Measurements from ENCODE around the gene TUT1.
"Not testable (repeated sequence)": the region's sequence is repeated elsewhere in the genome, so short reads cannot be mapped to it uniquely, and the experiment has no call there.

The TUT1 gene

GRCh38 chr11:62588966-62589637 lies 2.2 kb downstream of the TUT1 start:
- H3K36me3 ChIP-seq = peaks cover 53% of the 10 kb centered on the region
- no peaks in the 10 kb centered on the region for H3K27me3 ChIP-seq (ENCODE audit: insufficient read depth, low read depth, severe bottlenecking)
- H3K9me3 ChIP-seq (ENCODE audit: severe bottlenecking) = no peaks in the 10 kb centered on the region
- no peak overlapping the region for H3K4me3 ChIP-seq (ENCODE audit: low read depth, low read length)
- no peak for DNase-seq
- TF ChIP-seq CTCF (IDR thresholded peaks at IDR 0.05; ENCODE audit: low read depth, low read length) = 0 out of 2 replicates have a peak, but pooled peaks have one; percentile 20
- no peak overlapping the region for H3K27ac ChIP-seq

GRCh38 chr11:62585356-62585755 lies 6.0 kb downstream of the TUT1 start:
- H3K27me3 ChIP-seq (ENCODE audit: insufficient read depth, low read depth, severe bottlenecking); H3K27ac ChIP-seq; H3K9me3 ChIP-seq (ENCODE audit: severe bottlenecking); DNase-seq; H3K4me3 ChIP-seq (ENCODE audit: low read depth, low read length): not testable (repeated sequence)
- H3K36me3 ChIP-seq = peaks cover 45% of the 10 kb centered on the region

- not testable (repeated sequence) for DNase-seq; H3K27me3 ChIP-seq (ENCODE audit: insufficient read depth, low read depth, severe bottlenecking); H3K4me3 ChIP-seq (ENCODE audit: low read depth, low read length); H3K9me3 ChIP-seq (ENCODE audit: severe bottlenecking); H3K27ac ChIP-seq
- peaks cover 56% of the 10 kb centered on the region for H3K36me3 ChIP-seq
Measured at GRCh38 chr11:62581735-62582134, 9.6 kb downstream of the TUT1 start.

- Histone ChIP-seq H3K9me3 (ENCODE audit: severe bottlenecking) (no peaks in the 10 kb centered on the region), H3K4me3 (ENCODE audit: low read depth, low read length) (no peak overlapping the region), H3K27ac (no peak overlapping the region), H3K27me3 (ENCODE audit: insufficient read depth, low read depth, severe bottlenecking) (no peaks in the 10 kb centered on the region), H3K36me3 (peaks cover 56% of the 10 kb centered on the region)
- no peak for DNase-seq
- TF ChIP-seq CTCF (IDR thresholded peaks at IDR 0.05; ENCODE audit: low read depth, low read length) = no peak
Measured at GRCh38 chr11:62580959-62581715, 10.2 kb downstream of the TUT1 start.

- H3K36me3 ChIP-seq = peaks cover 50% of the 10 kb centered on the region
- H3K4me3 ChIP-seq (ENCODE audit: low read depth, low read length) = no peak overlapping the region
- DNase-seq = no peak
- TF ChIP-seq CTCF (IDR thresholded peaks at IDR 0.05; ENCODE audit: low read depth, low read length) = no peak
- H3K27me3 ChIP-seq (ENCODE audit: insufficient read depth, low read depth, severe bottlenecking) = no peaks in the 10 kb centered on the region
- H3K27ac ChIP-seq = no peak overlapping the region
- no peaks in the 10 kb centered on the region for H3K9me3 ChIP-seq (ENCODE audit: severe bottlenecking)
Measured at GRCh38 chr11:62579252-62579651, 12.1 kb downstream of the TUT1 start.

- no peak for DNase-seq
- TF ChIP-seq CTCF (IDR thresholded peaks at IDR 0.05; ENCODE audit: low read depth, low read length) = no peak
- no peaks in the 10 kb centered on the region for H3K27me3 ChIP-seq (ENCODE audit: insufficient read depth, low read depth, severe bottlenecking)
- no peak overlapping the region for H3K4me3 ChIP-seq (ENCODE audit: low read depth, low read length)
- H3K9me3 ChIP-seq (ENCODE audit: severe bottlenecking) = no peaks in the 10 kb centered on the region
- no peak overlapping the region for H3K27ac ChIP-seq
- H3K36me3 ChIP-seq = peaks cover 50% of the 10 kb centered on the region
Measured at GRCh38 chr11:62578541-62578940, 12.8 kb downstream of the TUT1 start.

All from WERI-Rb-1 (cell line).